ENCODE data around the gene SMIM27. TPM values are rescaled to one million over a fixed set of nuclear protein-coding genes. Genes with fewer than 3 reads are reported as not detected.

Gene SMIM27
- total and polyA plus RNA-seq, 2 of the 13 experiments (the other 11 are each of a cell fraction or from before 2014, with no cell fraction given): 17.9 to 19.0 TPM

DNA sequence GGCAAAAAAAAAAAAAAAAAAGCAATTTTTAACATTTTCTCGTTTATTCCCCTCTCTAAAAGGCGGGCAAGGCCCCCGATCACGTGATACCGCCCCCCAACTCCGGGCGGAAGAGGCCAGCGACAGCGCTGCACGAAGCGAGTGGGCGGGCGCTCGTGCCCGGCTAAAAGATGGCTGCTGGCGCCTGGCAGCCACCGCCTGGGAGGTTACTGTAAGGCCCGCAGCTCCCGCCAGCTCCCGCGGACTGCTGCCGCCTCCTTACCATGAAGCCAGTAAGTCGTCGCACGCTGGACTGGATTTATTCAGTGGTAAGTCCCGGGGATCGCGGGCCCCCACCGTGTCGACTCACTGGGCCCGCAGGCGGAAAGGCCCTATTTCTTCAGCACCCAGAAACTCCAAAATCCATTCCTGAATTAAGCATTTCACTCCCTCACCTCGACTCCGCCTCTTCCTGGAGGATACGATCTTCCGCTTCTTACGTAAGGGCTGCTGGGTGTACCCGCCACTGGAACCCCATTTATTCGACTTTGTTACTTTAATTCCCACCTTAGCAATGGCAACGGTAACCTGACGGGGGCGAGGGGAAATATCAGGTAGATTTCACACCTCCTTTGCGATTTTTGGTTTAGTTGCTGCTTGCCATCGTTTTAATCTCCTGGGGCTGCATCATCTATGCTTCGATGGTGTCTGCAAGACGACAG lies at the start of gene SMIM27, which contains the start of gene TOPORS (continued):
- TF ChIP-seq, protein P1, sequence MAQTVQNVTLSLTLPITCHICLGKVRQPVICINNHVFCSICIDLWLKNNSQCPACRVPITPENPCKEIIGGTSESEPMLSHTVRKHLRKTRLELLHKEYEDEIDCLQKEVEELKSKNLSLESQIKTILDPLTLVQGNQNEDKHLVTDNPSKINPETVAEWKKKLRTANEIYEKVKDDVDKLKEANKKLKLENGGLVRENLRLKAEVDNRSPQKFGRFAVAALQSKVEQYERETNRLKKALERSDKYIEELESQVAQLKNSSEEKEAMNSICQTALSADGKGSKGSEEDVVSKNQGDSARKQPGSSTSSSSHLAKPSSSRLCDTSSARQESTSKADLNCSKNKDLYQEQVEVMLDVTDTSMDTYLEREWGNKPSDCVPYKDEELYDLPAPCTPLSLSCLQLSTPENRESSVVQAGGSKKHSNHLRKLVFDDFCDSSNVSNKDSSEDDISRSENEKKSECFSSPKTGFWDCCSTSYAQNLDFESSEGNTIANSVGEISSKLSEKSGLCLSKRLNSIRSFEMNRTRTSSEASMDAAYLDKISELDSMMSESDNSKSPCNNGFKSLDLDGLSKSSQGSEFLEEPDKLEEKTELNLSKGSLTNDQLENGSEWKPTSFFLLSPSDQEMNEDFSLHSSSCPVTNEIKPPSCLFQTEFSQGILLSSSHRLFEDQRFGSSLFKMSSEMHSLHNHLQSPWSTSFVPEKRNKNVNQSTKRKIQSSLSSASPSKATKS (CRISPR knock-in tag; IDR thresholded peaks at IDR 0.05): no peak
- no peak for TF ChIP-seq ZNF335 (CRISPR knock-in tag; IDR thresholded peaks at IDR 0.05)
- no peak for TF ChIP-seq HNRNPUL1 (IDR thresholded peaks at IDR 0.05; ENCODE audit: low read depth, low read length)
- no peak for TF ChIP-seq ZNF672 (CRISPR knock-in tag; IDR thresholded peaks at IDR 0.05)
- TF ChIP-seq ZFYVE20 (CRISPR knock-in tag; IDR thresholded peaks at IDR 0.05; ENCODE audit: borderline replicate concordance, low read depth): no peak
- no peak for TF ChIP-seq KLF11 (CRISPR knock-in tag; IDR thresholded peaks at IDR 0.05)
- TF ChIP-seq, protein P2, sequence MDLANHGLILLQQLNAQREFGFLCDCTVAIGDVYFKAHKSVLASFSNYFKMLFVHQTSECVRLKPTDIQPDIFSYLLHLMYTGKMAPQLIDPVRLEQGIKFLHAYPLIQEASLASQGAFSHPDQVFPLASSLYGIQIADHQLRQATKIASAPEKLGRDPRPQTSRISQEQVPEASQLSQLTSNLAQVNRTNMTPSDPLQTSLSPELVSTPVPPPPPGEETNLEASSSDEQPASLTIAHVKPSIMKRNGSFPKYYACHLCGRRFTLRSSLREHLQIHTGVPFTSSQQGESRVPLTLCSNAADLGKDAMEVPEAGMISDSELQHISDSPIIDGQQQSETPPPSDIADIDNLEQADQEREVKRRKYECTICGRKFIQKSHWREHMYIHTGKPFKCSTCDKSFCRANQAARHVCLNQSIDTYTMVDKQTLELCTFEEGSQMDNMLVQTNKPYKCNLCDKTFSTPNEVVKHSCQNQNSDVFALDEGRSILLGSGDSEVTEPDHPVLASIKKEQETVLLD (CRISPR knock-in tag; IDR thresholded peaks at IDR 0.05; ENCODE audit: low read depth): no peak
- TF ChIP-seq ZNF776 (CRISPR knock-in tag; IDR thresholded peaks at IDR 0.05): no peak
- TF ChIP-seq, protein P3, sequence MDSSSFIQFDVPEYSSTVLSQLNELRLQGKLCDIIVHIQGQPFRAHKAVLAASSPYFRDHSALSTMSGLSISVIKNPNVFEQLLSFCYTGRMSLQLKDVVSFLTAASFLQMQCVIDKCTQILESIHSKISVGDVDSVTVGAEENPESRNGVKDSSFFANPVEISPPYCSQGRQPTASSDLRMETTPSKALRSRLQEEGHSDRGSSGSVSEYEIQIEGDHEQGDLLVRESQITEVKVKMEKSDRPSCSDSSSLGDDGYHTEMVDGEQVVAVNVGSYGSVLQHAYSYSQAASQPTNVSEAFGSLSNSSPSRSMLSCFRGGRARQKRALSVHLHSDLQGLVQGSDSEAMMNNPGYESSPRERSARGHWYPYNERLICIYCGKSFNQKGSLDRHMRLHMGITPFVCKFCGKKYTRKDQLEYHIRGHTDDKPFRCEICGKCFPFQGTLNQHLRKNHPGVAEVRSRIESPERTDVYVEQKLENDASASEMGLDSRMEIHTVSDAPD (CRISPR knock-in tag; IDR thresholded peaks at IDR 0.05): no peak
- TF ChIP-seq TCF7L2 (IDR thresholded peaks at IDR 0.05; ENCODE audit: low read depth, low read length): no peak
- peak; percentile 60; the same call in 1 of the 2 replicates for TF ChIP-seq ZNF768 (CRISPR knock-in tag; IDR thresholded peaks at IDR 0.05)
- TF ChIP-seq ZNF577 (CRISPR knock-in tag; IDR thresholded peaks at IDR 0.05; ENCODE audit: borderline replicate concordance, low read depth): no peak
- TF ChIP-seq HES4 (CRISPR knock-in tag; IDR thresholded peaks at IDR 0.05; ENCODE audit: borderline replicate concordance): no peak; the same call in 1 of the 2 replicates
- TF ChIP-seq HNRNPH1 (optimal IDR thresholded peaks at IDR 0.05; ENCODE audit: low read depth, low read length): no peak
- no peak for TF ChIP-seq ZNF720 (CRISPR knock-in tag; IDR thresholded peaks at IDR 0.05)
- TF ChIP-seq MXI1 (IDR thresholded peaks at IDR 0.05; ENCODE audit: borderline replicate concordance, low read depth, low read length): peak; percentile 81; the same call in 1 of the 3 replicates
- TF ChIP-seq TCF7 (IDR thresholded peaks at IDR 0.05; ENCODE audit: low read depth): no peak
- peak; percentile 80; the same call in 1 of the 2 replicates for TF ChIP-seq ZBTB38 (CRISPR knock-in tag; IDR thresholded peaks at IDR 0.05)
- no peak for TF ChIP-seq MAFG (CRISPR knock-in tag; IDR thresholded peaks at IDR 0.05)
- no peak for TF ChIP-seq ZNF644 (CRISPR knock-in tag; IDR thresholded peaks at IDR 0.05; ENCODE audit: low read depth)
- TF ChIP-seq, protein P4, sequence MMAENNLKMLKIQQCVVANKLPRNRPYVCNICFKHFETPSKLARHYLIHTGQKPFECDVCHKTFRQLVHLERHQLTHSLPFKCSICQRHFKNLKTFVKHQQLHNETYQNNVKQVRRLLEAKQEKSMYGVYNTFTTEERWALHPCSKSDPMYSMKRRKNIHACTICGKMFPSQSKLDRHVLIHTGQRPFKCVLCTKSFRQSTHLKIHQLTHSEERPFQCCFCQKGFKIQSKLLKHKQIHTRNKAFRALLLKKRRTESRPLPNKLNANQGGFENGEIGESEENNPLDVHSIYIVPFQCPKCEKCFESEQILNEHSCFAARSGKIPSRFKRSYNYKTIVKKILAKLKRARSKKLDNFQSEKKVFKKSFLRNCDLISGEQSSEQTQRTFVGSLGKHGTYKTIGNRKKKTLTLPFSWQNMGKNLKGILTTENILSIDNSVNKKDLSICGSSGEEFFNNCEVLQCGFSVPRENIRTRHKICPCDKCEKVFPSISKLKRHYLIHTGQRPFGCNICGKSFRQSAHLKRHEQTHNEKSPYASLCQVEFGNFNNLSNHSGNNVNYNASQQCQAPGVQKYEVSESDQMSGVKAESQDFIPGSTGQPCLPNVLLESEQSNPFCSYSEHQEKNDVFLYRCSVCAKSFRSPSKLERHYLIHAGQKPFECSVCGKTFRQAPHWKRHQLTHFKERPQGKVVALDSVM (CRISPR knock-in tag; IDR thresholded peaks at IDR 0.05): no peak
- TF ChIP-seq RFX1 (IDR thresholded peaks at IDR 0.05): no peak
- TF ChIP-seq MIER3 (CRISPR knock-in tag; IDR thresholded peaks at IDR 0.05; ENCODE audit: borderline replicate concordance): peak; percentile 30; the same call in 1 of the 2 replicates

Measured in HepG2 (cell line).